Fibroblast of pulmonary artery (primary cell): ENCODE data around the gene ATP6V1C2.

Experiments
- DNase-seq: peaks from one replicate; pipeline ENCODE4 v3.0.0-alpha.2; 2010; ENCODE audit warnings: low read depth
- H3K4me3 ChIP-seq: replicated peaks from 2 replicates; pipeline ENCODE4 v1.5.1; 2011; ENCODE audit warnings: low read depth, mild to moderate bottlenecking, control low read depth, low read length, moderate library complexity
- CTCF ChIP-seq: IDR thresholded peaks from 2 replicates; pipeline ENCODE4 v1.5.1; 2011; ENCODE audit warnings: mild to moderate bottlenecking, control low read depth, low read length, inconsistent platforms; ENCODE audit errors: missing control alignments

ATP6V1C2 gene

GRCh38 chr2:10688921-10689807 is 32.3 kb upstream of the ATP6V1C2 start:
- peak overlapping the region; percentile 100 for H3K4me3 ChIP-seq
- DNase-seq: peak; percentile 1
- no peak for TF ChIP-seq CTCF

DNA sequence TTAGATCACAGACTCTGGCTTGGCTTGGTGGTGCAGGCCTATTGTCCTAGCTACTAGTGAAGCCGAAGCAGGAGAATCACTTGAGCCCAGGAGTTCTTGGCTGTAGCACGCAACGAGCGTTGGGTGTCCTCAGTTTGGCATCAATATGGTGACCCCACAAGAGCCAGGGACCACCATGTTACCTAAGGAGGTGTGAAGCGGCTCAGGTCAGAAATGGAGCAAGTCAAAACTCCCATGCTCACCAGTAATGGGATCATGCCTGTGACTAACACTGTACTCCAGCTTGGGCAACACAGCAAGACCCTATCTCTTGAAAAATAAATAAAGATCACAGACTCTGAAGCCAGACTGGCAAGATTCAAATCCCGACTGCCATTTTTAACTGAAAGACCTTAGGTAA is 29.9 kb upstream of the ATP6V1C2 start:
- DNase-seq: no peak
- no peak for TF ChIP-seq CTCF
- no peak overlapping the region for H3K4me3 ChIP-seq

DNA sequence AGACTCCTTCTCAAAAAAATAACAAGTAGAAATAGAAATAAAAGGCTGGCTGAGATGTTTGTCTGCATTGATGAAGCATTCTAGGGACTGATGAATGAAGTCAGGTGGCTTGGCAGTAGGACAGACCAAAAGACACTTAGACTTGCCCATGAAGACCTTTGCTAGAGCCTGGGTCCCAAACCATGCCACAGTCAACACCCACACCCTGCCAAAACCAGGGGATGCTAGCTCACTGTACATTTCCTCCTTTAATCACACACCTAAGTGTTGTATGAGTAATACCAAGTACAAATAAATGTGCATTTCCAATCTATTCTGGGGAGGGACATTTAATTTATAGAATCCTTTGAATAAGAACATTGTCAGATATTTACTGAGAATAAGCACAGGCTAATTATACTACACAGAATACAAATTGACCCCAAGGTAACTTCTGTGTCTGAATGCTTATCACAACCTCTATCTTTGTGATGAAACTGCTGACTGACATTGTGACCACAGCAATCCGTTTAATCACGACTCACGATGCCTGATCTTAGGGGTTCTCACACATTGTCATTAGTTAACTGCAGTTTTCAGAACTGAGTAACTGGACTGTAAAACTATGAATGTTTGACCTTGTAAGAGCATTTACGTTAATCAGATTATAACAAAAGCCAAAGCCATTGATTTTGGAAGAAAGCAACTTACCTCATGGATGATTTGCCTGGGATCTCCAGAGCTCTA is 21.2 kb upstream of the ATP6V1C2 start:
- no peak for TF ChIP-seq CTCF
- no peak for DNase-seq

GRCh38 chr2:10704034-10704594 is 17.3 kb upstream of the ATP6V1C2 start:
- TF ChIP-seq CTCF: no peak
- no peak overlapping the region for H3K4me3 ChIP-seq
- no peak for DNase-seq

More for the DNA sequence above, 21.2 kb upstream of the ATP6V1C2 start:
- no peak overlapping the region for H3K4me3 ChIP-seq

DNA sequence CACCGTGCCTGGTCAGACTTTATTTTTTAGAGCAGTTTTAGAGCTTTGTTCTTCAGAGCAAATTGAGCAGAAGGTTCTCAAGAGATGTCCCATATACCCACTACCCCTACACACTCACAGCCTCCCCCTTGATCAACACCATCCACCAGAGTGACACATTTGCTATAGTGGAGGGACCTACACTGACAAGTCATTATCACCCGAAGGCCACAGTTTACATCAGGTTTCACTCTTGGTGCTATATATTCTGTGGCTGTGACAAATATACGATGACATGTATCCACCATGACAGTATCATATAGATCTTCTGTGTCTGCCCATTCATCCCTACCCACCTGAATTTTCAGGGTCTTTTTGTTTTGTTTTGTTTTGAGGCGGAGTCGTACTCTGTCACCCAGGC is 15.4 kb upstream of the ATP6V1C2 start:
- TF ChIP-seq CTCF: no peak
- DNase-seq: no peak
- H3K4me3 ChIP-seq: no peak overlapping the region

GRCh38 chr2:10707831-10708230 is 13.6 kb upstream of the ATP6V1C2 start:
- H3K4me3 ChIP-seq: no peak overlapping the region
- no peak for DNase-seq
- TF ChIP-seq CTCF: no peak
